ENCODE measurements around the gene MGP.

DNA sequence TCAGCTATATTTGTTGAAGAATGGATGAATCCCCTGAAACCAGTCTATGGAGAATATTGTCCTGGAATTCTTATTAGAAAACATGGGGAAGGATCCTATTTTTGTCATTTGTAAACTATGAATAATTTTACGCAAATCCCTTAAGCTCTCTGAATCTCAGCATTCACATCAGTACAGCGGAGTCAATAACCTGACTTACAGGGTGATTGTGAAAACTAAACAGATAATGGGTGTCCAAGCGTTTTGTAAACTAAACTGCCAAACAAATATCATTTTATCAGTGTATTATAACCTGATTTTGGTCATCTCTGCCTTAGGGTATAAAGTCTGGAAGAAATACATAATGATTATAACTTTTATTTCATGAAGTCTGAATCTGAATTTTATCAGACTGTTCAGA is 52.3 kb downstream of the MGP start:
- TF ChIP-seq, protein P1, sequence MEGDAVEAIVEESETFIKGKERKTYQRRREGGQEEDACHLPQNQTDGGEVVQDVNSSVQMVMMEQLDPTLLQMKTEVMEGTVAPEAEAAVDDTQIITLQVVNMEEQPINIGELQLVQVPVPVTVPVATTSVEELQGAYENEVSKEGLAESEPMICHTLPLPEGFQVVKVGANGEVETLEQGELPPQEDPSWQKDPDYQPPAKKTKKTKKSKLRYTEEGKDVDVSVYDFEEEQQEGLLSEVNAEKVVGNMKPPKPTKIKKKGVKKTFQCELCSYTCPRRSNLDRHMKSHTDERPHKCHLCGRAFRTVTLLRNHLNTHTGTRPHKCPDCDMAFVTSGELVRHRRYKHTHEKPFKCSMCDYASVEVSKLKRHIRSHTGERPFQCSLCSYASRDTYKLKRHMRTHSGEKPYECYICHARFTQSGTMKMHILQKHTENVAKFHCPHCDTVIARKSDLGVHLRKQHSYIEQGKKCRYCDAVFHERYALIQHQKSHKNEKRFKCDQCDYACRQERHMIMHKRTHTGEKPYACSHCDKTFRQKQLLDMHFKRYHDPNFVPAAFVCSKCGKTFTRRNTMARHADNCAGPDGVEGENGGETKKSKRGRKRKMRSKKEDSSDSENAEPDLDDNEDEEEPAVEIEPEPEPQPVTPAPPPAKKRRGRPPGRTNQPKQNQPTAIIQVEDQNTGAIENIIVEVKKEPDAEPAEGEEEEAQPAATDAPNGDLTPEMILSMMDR (IDR thresholded peaks at IDR 0.05; ENCODE audit: low read depth, low read length): no peak
- TF ChIP-seq MYC (IDR thresholded peaks at IDR 0.05; ENCODE audit: low read depth, low read length) (no peak), POLR2A (IDR thresholded peaks at IDR 0.05; ENCODE audit: extremely low read depth, insufficient read length) (no peak)
- TF ChIP-seq, protein P2, sequence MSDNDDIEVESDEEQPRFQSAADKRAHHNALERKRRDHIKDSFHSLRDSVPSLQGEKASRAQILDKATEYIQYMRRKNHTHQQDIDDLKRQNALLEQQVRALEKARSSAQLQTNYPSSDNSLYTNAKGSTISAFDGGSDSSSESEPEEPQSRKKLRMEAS (IDR thresholded peaks at IDR 0.05; ENCODE audit: low read depth, low read length): no peak
